GM12875 (cell line): ENCODE data around the gene AWAT2.

Experiments used
- H3K4me3 ChIP-seq: one replicate; pipeline ENCODE4 v1.5.1; 2011; ENCODE audit warnings: low read depth, low read length, control low read depth
- CTCF ChIP-seq: IDR thresholded peaks from 2 replicates; pipeline ENCODE4 v1.5.1; 2011; ENCODE audit warnings: low read depth, mild to moderate bottlenecking, control low read depth, inconsistent platforms, low read length, moderate library complexity, borderline replicate concordance; ENCODE audit not compliant: insufficient read depth

AWAT2 gene

GRCh38 chrX:70084592-70085240 lies 35.0 kb upstream of the AWAT2 start:
- no peak for TF ChIP-seq CTCF

GRCh38 chrX:70082723-70083122 lies 33.0 kb upstream of the AWAT2 start:
- no peak overlapping the region for H3K4me3 ChIP-seq
- no peak for TF ChIP-seq CTCF

More at GRCh38 chrX:70084592-70085240, 35.0 kb upstream of the AWAT2 start:
- no peak overlapping the region for H3K4me3 ChIP-seq

GRCh38 chrX:70079870-70080269 lies 30.1 kb upstream of the AWAT2 start:
- no peak for TF ChIP-seq CTCF

GRCh38 chrX:70079297-70079696 lies 29.6 kb upstream of the AWAT2 start:
- no peak for TF ChIP-seq CTCF
- no peak overlapping the region for H3K4me3 ChIP-seq

More at GRCh38 chrX:70079870-70080269, 30.1 kb upstream of the AWAT2 start:
- no peak overlapping the region for H3K4me3 ChIP-seq

GRCh38 chrX:70066646-70067045 lies 16.9 kb upstream of the AWAT2 start:
- H3K4me3 ChIP-seq = no peak overlapping the region
- TF ChIP-seq CTCF = no peak

- TF ChIP-seq CTCF = no peak
- no peak overlapping the region for H3K4me3 ChIP-seq
Measured at GRCh38 chrX:70062961-70063550, 13.3 kb upstream of the AWAT2 start.

- no peak within 1 kb of the TSS for H3K4me3 ChIP-seq
- TF ChIP-seq CTCF = no peak
Measured at GRCh38 chrX:70062076-70062475, 12.3 kb upstream of the AWAT2 start, which contains the start of gene OTUD6A. Gene OTUD6A (plus strand): TSS chrX:70062457. CDS start chrX:70062525, 68 bp downstream.
